GM12865 (cell line): ENCODE data around the gene RAB11FIP4.

Experiments used
- DNase-seq: peaks from one replicate; pipeline ENCODE4 v3.0.0; 2010; ENCODE audit warnings: low read depth
- H3K4me3 ChIP-seq: 2 replicates; pipeline ENCODE4 v1.5.1; 2011; ENCODE audit warnings: mild to moderate bottlenecking, low read depth, low read length, control low read depth
- TF ChIP-seq, protein P1 (sequence below): IDR thresholded peaks from 2 replicates; pipeline ENCODE4 v1.5.1; 2011; ENCODE audit warnings: low read length, control low read depth, low read depth, inconsistent platforms; ENCODE audit not compliant: insufficient read depth; ENCODE audit errors: missing control alignments

The RAB11FIP4 gene

GRCh38 chr17:31525801-31526549 is 134.5 kb downstream of the RAB11FIP4 start:
- H3K4me3 ChIP-seq: no peak overlapping the region
- no peak for DNase-seq

GRCh38 chr17:31527606-31528005 is 136.1 kb downstream of the RAB11FIP4 start:
- TF ChIP-seq, protein P1, sequence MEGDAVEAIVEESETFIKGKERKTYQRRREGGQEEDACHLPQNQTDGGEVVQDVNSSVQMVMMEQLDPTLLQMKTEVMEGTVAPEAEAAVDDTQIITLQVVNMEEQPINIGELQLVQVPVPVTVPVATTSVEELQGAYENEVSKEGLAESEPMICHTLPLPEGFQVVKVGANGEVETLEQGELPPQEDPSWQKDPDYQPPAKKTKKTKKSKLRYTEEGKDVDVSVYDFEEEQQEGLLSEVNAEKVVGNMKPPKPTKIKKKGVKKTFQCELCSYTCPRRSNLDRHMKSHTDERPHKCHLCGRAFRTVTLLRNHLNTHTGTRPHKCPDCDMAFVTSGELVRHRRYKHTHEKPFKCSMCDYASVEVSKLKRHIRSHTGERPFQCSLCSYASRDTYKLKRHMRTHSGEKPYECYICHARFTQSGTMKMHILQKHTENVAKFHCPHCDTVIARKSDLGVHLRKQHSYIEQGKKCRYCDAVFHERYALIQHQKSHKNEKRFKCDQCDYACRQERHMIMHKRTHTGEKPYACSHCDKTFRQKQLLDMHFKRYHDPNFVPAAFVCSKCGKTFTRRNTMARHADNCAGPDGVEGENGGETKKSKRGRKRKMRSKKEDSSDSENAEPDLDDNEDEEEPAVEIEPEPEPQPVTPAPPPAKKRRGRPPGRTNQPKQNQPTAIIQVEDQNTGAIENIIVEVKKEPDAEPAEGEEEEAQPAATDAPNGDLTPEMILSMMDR: no peak
- H3K4me3 ChIP-seq: no peak overlapping the region
- no peak for DNase-seq

More at GRCh38 chr17:31525801-31526549, 134.5 kb downstream of the RAB11FIP4 start:
- TF ChIP-seq, protein P1: no peak

DNA sequence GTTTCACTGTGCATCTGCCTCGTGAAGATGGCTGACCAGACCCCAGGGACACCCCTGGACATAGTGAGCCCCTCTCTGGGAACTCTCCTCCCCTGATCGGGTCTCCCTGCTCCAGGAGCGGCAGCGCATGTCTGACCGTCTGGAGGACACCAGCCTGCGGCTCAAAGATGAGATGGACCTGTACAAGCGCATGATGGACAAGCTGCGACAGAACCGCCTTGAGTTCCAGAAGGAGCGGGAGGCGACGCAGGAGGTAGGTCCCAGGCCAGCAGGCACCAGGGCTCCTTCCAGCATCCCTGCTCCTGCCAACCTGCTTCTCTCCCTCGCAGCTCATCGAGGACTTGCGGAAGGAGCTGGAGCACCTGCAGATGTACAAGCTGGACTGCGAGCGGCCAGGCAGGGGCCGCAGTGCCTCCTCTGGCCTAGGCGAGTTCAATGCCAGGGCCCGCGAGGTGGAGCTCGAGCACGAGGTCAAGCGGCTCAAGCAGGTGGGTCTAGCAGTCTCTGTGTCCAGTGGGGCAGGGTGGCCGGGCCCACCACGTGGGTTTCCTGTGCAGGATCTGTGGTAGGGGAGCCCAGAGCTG is 136.9 kb downstream of the RAB11FIP4 start:
- no peak for DNase-seq
- H3K4me3 ChIP-seq: no peak overlapping the region
- TF ChIP-seq, protein P1: no peak

DNA sequence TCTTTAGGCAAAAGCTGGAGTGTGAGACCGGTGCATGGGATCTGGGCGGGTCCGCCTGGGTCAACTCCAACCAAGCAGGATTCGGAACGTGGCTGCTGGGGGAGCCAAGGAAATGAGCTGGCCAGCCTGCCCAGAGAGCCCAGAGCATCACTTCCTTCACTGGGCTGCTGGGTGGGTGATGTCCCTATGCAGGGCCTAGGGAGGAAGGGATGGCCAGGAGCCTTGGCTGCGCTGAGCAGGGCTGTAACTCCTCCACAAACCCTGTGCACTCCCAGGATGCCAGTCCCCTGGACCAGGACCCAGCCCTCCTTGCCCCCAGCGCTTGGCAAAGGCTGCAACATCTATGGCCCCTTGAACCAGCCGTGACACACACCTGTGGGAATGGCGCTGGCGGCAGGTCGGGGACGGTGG is 138.4 kb downstream of the RAB11FIP4 start:
- TF ChIP-seq, protein P1: no peak
- DNase-seq: no peak
- no peak overlapping the region for H3K4me3 ChIP-seq

GRCh38 chr17:31530391-31530985 is 139.0 kb downstream of the RAB11FIP4 start:
- TF ChIP-seq, protein P1: no peak
- no peak overlapping the region for H3K4me3 ChIP-seq
- DNase-seq: no peak

DNA sequence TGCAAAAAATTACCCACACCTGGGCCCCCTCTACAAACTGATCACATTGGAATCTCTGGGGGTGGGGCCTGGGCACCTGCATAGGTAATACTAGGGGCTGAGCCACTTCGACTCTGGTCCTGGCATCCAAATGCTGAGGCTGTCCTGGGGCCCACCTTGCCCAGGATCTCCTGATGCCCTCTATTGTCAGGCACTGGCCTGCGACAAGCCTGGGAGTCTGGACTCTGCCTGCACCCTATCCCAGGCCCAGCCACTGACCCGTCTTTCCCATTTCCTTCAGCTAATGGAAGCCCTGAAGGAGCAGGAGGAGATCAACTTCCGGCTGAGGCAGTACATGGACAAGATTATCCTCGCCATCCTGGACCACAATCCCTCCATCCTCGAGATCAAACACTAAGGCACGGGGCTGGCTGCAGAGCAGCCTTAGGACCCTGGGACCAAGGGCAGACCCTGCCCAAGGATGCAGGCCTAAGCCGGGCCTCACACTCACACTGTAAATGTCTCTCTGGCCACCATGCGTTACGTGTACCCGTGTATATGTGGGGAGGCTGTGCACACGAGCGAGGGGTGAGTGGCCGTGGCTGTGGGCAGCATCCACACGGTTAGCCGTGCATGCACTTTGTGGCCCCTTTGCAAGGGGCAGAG is 140.0 kb downstream of the RAB11FIP4 start:
- TF ChIP-seq, protein P1: no peak
- H3K4me3 ChIP-seq: no peak overlapping the region
- DNase-seq: no peak
